RWPE1 (cell line): ENCODE measurements around the gene CRP.
A peak's percentile ranks its signal among the peaks of the same experiment; 100 is the strongest.

Experiments used
- CTCF ChIA-PET: fragments of 350-600 bp; sonication (Branson Sonifier 250); formaldehyde crosslinking; extraction: SDS; loops from one replicate; lab custom pipeline; 2021; lab: Yijun Ruan, JAX
- POLR2A ChIA-PET: fragments of 400-600 bp; formaldehyde crosslinking; extraction: SDS; loops from one replicate; lab custom pipeline; 2020; ENCODE audit warnings: antibody characterized with exemption; ENCODE audit not compliant: low non-redundant PET; lab: Yijun Ruan, JAX
- DNase-seq: peaks from one replicate; pipeline ENCODE4 v3.0.0; 2012; ENCODE audit warnings: low spot score
- H3K27ac ChIP-seq: fragments of 450-650 bp; 2 replicates; pipeline ENCODE4 v1.5.1; 2017
- CTCF ChIP-seq: fragments of 450-650 bp; conservative IDR thresholded peaks from 2 replicates; pipeline ENCODE4 v1.5.1; 2017; ENCODE audit warnings: low read depth, mild to moderate bottlenecking

Gene CRP

GRCh38 chr1:159714529-159714928, at the start of gene CRP:
Gene CRP (minus strand): TSS chr1:159714589. CDS start chr1:159714485, 104 bp downstream.
- H3K27ac ChIP-seq = no peak within 1 kb of the TSS
- ChIA-PET CTCF (interaction anchor here (0.7 kb wide), 1 partner anchor 33 kb away, joined by 4 read pairs; no protein-coding TSS in a partner anchor), POLR2A (no interaction called here)
- TF ChIP-seq CTCF = no peak
- no peak for DNase-seq

GRCh38 chr1:159763686-159764085, 49.3 kb upstream of the CRP start:
- no peak overlapping the region for H3K27ac ChIP-seq
- ChIA-PET POLR2A (no interaction called here), CTCF (no interaction called here)
- TF ChIP-seq CTCF = no peak
- no peak for DNase-seq

- H3K27ac ChIP-seq = no peak overlapping the region
- POLR2A ChIA-PET = no interaction called here
- no peak for TF ChIP-seq CTCF
- no peak for DNase-seq
- CTCF ChIA-PET = no interaction called here
These were observed 42.0 kb upstream of the CRP start for GRCh38 chr1:159756397-159756796.

GRCh38 chr1:159755451-159756007, 41.1 kb upstream of the CRP start:
- ChIA-PET POLR2A (no interaction called here), CTCF (no interaction called here)
- no peak for DNase-seq
- no peak for TF ChIP-seq CTCF
- H3K27ac ChIP-seq = no peak overlapping the region

- no peak for DNase-seq
- CTCF ChIA-PET = no interaction called here
- H3K27ac ChIP-seq = no peak overlapping the region
- no peak for TF ChIP-seq CTCF
- POLR2A ChIA-PET = no interaction called here
These were observed 39.0 kb upstream of the CRP start for GRCh38 chr1:159753386-159753785.

- ChIA-PET POLR2A (no interaction called here), CTCF (interaction anchor here (0.9 kb wide), 1 partner anchor 554 kb away, joined by 3 read pairs; no protein-coding TSS in a partner anchor)
- no peak overlapping the region; the same call in 1 of the 2 replicates for H3K27ac ChIP-seq
- DNase-seq = peak; percentile 42
- TF ChIP-seq CTCF = no peak
These were observed 37.8 kb upstream of the CRP start for GRCh38 chr1:159752135-159752580.
